ENCODE data around the gene MMP3. TPM values are rescaled to one million over a fixed set of nuclear protein-coding genes. Genes with fewer than 3 reads are reported as not detected.
"Not testable (repeated sequence)": the region's sequence is repeated elsewhere in the genome, so short reads cannot be mapped to it uniquely, and the experiment has no call there.

Gene MMP3
- not detected for total RNA-seq
- long read RNA-seq, result 0 reads

- intact Hi-C loops (cut with DNase I), result no loop called here
- DNase-seq (ENCODE audit: low spot score), result no peak
Observed at GRCh38 chr11:102843489-102843888, at the start of gene MMP3. Gene MMP3 (minus strand): TSS chr11:102843609. CDS start chr11:102843546, 63 bp downstream.

- intact Hi-C loops (cut with DNase I), result no loop called here
- DNase-seq (ENCODE audit: low spot score), result no peak
Observed at GRCh38 chr11:102891736-102892135, 48.3 kb upstream of the MMP3 start.

GRCh38 chr11:102886999-102887398 is 43.6 kb upstream of the MMP3 start:
- intact Hi-C loops (cut with DNase I), result no loop called here
- no peak for DNase-seq (ENCODE audit: low spot score)

- DNase-seq (ENCODE audit: low spot score), result no peak
- intact Hi-C loops (cut with DNase I), result no loop called here
Observed at GRCh38 chr11:102883141-102883540, 39.7 kb upstream of the MMP3 start.

- DNase-seq (ENCODE audit: low spot score), result no peak
- intact Hi-C loops (cut with DNase I), result no loop called here
Observed at GRCh38 chr11:102882389-102883024, 39.1 kb upstream of the MMP3 start.

GRCh38 chr11:102879801-102880200 is 36.4 kb upstream of the MMP3 start:
- intact Hi-C loops (cut with DNase I), result no loop called here
- DNase-seq (ENCODE audit: low spot score), result no peak

- intact Hi-C loops (cut with DNase I), result no loop called here
- no peak for DNase-seq (ENCODE audit: low spot score)
Observed at GRCh38 chr11:102878595-102878994, 35.2 kb upstream of the MMP3 start.

- intact Hi-C loops (cut with DNase I), result no loop called here
- DNase-seq (ENCODE audit: low spot score), result no peak
Observed at GRCh38 chr11:102874852-102875251, 31.4 kb upstream of the MMP3 start, which contains the start of gene MMP12. Gene MMP12 (minus strand): TSS chr11:102874982. CDS start chr11:102874937, 45 bp downstream.

- DNase-seq (ENCODE audit: low spot score); intact Hi-C loops (cut with DNase I): not testable (repeated sequence)
Observed at GRCh38 chr11:102869354-102869964, 26.1 kb upstream of the MMP3 start.

- intact Hi-C loops (cut with DNase I), result no loop called here
- no peak for DNase-seq (ENCODE audit: low spot score)
Observed at GRCh38 chr11:102868339-102868738, 24.9 kb upstream of the MMP3 start.

GRCh38 chr11:102864724-102865123 is 21.3 kb upstream of the MMP3 start:
- intact Hi-C loops (cut with DNase I), result no loop called here
- no peak for DNase-seq (ENCODE audit: low spot score)

- intact Hi-C loops (cut with DNase I), result no loop called here
- no peak for DNase-seq (ENCODE audit: low spot score)
Observed at GRCh38 chr11:102853956-102854355, 10.5 kb upstream of the MMP3 start.

GRCh38 chr11:102853055-102853454 is 9.6 kb upstream of the MMP3 start:
- intact Hi-C loops (cut with DNase I), result no loop called here
- DNase-seq (ENCODE audit: low spot score), result no peak

- no peak for DNase-seq (ENCODE audit: low spot score)
- intact Hi-C loops (cut with DNase I), result no loop called here
Observed at GRCh38 chr11:102850973-102851745, 7.8 kb upstream of the MMP3 start.

GRCh38 chr11:102849311-102849710 is 5.9 kb upstream of the MMP3 start:
- intact Hi-C loops (cut with DNase I), result no loop called here
- DNase-seq (ENCODE audit: low spot score), result no peak

- intact Hi-C loops (cut with DNase I), result no loop called here
- DNase-seq (ENCODE audit: low spot score), result no peak
Observed at GRCh38 chr11:102846292-102846691, 2.9 kb upstream of the MMP3 start.

GRCh38 chr11:102842930-102843329 is 479 bp downstream of the MMP3 start:
- DNase-seq (ENCODE audit: low spot score), result no peak
- intact Hi-C loops (cut with DNase I), result no loop called here

GRCh38 chr11:102840018-102840417 is 3.4 kb downstream of the MMP3 start:
- intact Hi-C loops (cut with DNase I), result no loop called here

GRCh38 chr11:102837646-102838045 is 5.8 kb downstream of the MMP3 start:
- intact Hi-C loops (cut with DNase I), result no loop called here
- no peak for DNase-seq (ENCODE audit: low spot score)

More at GRCh38 chr11:102840018-102840417, 3.4 kb downstream of the MMP3 start:
- no peak for DNase-seq (ENCODE audit: low spot score)

- no peak for DNase-seq (ENCODE audit: low spot score)
- intact Hi-C loops (cut with DNase I), result no loop called here
Observed at GRCh38 chr11:102837156-102837555, 6.3 kb downstream of the MMP3 start.

All from cardiac septum (tissue), 1 donor.